ENCODE measurements around the gene TPK1.
"Not testable (repeated sequence)": the region's sequence is repeated elsewhere in the genome, so short reads cannot be mapped to it uniquely, and the experiment has no call there.

The TPK1 gene

DNA sequence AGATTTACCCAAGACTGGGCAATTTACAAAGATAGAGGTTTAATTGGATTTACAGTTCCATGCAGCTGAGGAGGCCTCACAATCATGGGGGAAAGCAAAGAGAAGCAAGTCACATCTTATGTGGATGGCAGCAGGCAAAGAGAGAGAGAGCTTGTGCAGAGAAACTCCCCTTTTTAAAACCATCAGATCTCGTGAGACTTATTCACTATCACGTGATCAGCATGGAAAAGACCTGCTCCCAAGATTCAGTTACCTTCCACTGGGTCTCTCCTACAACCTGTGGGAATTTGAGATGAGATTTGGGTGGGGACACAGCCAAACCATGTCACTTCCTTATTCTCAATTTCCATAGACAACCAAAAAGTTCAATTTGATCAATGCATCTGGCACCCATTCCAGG is 407.4 kb downstream of the TPK1 start:
- H3K36me3 Mint-ChIP-seq (ENCODE audit: low read depth), result no peaks in the 10 kb centered on the region
- no peak overlapping the region for H3K4me3 Mint-ChIP-seq
- H3K9me3 Mint-ChIP-seq, result peaks cover 33% of the 10 kb centered on the region
- no peak overlapping the region for H3K27ac Mint-ChIP-seq
- no peak for DNase-seq
- H3K27me3 Mint-ChIP-seq, result peaks cover 1% of the 10 kb centered on the region
- no peaks in the 10 kb centered on the region for H3K4me1 Mint-ChIP-seq
- ATAC-seq, result no peak

DNA sequence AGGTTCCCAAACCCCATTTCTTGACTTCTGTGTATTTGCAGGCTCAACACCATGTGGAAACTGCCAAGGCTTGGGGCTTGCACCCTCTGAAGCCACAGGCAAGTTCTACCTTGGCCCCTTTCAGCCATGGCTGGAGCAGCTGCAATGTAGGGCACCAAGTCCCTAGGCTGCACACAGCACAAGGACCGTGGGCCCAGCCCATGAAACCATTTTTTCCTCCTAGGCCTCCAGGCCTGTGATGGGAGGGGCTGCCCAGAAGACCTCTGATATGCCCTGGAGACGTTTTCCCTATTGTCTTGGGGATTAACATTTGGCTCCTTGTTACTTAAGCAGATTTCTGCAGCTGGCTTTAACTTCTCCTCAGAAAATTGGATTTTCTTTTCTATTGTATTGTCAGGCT is 408.3 kb downstream of the TPK1 start:
- not testable (repeated sequence) for H3K4me3 Mint-ChIP-seq; ATAC-seq; DNase-seq; H3K27me3 Mint-ChIP-seq; H3K36me3 Mint-ChIP-seq (ENCODE audit: low read depth); H3K4me1 Mint-ChIP-seq; H3K27ac Mint-ChIP-seq
- H3K9me3 Mint-ChIP-seq, result peaks cover 33% of the 10 kb centered on the region

DNA sequence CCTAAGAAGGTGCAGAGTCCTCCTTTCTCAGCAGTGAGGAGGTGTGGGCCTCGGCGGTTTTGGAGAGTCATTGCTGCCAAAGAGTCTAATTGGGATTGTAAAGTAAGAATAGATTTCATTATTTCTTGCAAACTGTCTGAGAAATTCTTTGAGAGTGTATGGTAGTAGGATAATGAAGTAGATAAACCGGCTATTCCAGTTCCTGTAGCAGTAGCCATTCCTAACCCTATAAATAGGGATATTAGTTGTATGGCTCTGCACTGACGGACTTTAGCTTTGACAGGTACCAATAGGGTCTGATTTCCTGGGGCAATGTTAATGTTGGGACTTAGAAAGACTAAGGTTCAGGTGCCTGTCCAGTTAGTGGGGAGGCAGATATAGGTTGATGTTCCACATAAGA is 416.9 kb downstream of the TPK1 start:
- not testable (repeated sequence) for H3K27me3 Mint-ChIP-seq; H3K9me3 Mint-ChIP-seq; ATAC-seq; H3K4me3 Mint-ChIP-seq; H3K4me1 Mint-ChIP-seq; H3K27ac Mint-ChIP-seq; H3K36me3 Mint-ChIP-seq (ENCODE audit: low read depth); DNase-seq

DNA sequence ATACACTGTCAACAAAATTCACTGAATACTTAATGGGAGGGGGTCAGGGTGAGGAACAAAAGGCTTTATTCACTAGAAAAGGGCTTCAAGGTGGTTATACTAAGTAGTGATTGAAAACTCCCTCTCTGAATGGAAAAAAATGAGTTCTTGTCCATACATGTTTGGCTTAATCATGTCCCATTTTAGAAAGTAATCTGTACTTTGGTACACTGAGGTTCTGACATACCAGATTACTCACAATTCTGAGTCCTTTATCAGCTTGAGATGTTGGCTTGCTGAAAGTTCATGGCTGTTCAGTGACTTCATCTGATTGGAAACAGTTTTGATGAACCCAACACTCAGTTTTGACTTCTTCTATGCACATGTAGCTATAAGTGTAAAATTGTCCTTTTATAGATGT is 419.5 kb downstream of the TPK1 start:
- no peaks in the 10 kb centered on the region for H3K36me3 Mint-ChIP-seq (ENCODE audit: low read depth)
- ATAC-seq, result no peak
- no peaks in the 10 kb centered on the region for H3K4me1 Mint-ChIP-seq
- no peak for DNase-seq
- no peak overlapping the region for H3K4me3 Mint-ChIP-seq
- H3K27me3 Mint-ChIP-seq, result peaks cover 4% of the 10 kb centered on the region
- peaks cover 4% of the 10 kb centered on the region for H3K9me3 Mint-ChIP-seq
- no peak overlapping the region for H3K27ac Mint-ChIP-seq

DNA sequence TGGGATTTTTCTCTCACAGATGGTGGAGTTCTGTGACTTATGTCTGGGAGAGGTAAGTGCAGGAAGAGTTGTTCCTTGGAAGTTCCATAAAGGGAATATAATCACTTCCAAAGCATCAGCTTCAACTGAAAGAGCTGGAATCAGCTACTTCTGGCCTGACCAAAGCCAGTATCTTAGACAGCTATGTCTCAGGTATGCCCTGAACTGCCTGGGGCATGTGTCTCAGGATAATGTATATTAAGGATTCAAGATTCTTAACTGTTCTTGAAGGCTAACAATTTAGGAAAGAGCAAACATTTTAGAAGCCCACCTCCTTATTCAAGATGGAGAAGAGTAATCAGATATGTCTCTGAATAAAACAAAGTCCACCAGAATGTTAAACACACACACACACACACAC is 420.0 kb downstream of the TPK1 start:
- no peak for ATAC-seq
- no peaks in the 10 kb centered on the region for H3K36me3 Mint-ChIP-seq (ENCODE audit: low read depth)
- peaks cover 4% of the 10 kb centered on the region for H3K27me3 Mint-ChIP-seq
- no peak for DNase-seq
- H3K9me3 Mint-ChIP-seq, result peaks cover 4% of the 10 kb centered on the region
- H3K27ac Mint-ChIP-seq, result no peak overlapping the region
- H3K4me3 Mint-ChIP-seq, result no peak overlapping the region
- H3K4me1 Mint-ChIP-seq, result no peaks in the 10 kb centered on the region

DNA sequence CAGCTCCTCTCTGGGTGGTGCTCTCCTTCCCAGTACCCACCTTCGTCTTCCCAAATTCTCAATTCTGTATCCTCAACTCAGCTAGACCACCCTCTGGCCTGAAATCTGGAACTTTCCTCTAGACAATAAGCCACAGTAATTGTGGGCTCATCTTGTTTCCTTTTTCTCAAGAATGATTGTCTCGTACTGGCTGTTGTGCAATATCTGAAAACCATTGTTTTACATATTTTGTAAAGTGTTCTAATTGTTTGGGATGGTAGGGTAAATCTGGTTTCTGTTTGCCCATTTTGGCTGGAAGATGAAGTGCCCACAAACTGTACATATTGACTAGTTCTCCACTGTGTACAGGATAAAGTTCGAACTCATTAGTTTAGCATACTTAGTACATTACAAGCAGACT is 421.0 kb downstream of the TPK1 start:
- peaks cover 4% of the 10 kb centered on the region for H3K9me3 Mint-ChIP-seq
- ATAC-seq, result no peak
- no peak for DNase-seq
- H3K27ac Mint-ChIP-seq, result no peak overlapping the region
- H3K4me3 Mint-ChIP-seq, result no peak overlapping the region
- no peaks in the 10 kb centered on the region for H3K4me1 Mint-ChIP-seq
- peaks cover 7% of the 10 kb centered on the region for H3K27me3 Mint-ChIP-seq
- H3K36me3 Mint-ChIP-seq (ENCODE audit: low read depth), result no peaks in the 10 kb centered on the region

DNA sequence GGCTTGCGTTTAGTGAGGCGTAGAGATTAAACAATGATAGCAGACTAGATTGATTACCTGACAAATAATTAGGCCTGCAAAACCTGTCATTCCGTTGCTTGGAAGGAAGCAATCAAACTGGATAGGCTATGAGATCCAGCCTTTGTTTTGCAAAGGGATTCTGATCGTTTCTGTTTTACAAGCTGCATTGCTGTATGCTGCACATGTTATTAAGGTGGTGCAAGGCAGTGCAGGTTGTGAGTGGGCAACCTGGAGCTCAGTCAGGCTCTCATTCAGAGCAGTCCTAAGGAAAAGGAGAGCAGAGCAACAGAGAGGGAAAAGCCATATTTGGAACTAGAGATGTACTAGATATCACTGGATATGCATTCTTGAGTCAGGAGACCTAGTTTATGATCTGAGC is 425.4 kb downstream of the TPK1 start:
- Mint-ChIP-seq H3K36me3 (ENCODE audit: low read depth) (no peaks in the 10 kb centered on the region), H3K4me1 (no peaks in the 10 kb centered on the region), H3K9me3 (no peaks in the 10 kb centered on the region), H3K4me3 (no peak overlapping the region), H3K27me3 (peaks cover 10% of the 10 kb centered on the region), H3K27ac (no peak overlapping the region)
- ATAC-seq (no peak), DNase-seq (no peak)

DNA sequence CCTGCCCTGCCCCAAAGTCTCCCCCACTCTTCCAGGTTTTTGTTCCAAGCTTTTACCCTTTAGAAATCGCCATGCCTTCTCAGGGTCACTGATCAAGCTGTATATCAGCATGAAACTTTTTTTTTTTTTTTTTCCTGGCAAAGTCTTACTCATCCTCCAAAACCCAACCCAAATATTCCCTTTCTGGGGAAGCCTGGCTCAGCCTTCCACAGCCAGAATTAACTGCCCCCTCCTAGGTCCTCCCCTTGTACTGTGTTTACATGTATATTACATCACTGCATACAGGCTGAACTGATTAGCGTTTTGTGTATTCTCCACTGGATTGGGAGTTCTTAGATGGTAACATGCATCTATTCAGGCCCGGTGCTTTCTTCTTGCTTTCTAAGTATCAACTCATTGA is 427.7 kb downstream of the TPK1 start:
- ATAC-seq, result no peak

DNA sequence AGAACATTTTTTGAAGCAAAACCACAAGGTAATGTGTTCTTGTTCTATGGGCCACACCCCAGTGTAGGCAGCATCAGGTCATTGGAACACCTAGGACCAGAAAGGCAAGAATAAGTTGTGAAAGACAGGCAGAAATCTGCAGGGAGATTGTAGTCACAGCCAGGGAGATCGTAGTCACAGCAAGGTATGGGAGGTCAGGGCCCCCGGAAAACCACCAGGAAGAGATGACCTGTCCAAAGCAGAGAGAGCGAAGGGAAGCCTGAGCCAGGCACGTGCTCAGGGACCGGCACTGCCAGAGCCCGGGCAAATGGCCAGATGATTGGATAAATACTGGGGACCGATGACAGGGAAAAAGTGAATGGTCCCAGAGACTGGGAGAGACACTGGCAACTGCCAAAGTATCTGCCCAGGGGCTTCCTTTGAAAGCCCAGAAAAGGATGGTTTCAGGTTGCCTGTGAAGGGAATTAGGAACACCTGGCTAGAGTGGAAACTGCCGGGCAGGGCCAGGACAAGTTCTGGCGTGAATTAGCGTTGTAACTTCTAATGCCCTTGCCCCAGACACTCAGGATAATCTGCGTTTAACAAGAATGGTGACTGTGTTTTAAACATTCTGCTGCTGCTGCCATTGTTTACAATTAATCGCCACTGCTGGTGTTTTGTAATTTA is 428.5 kb downstream of the TPK1 start:
- Mint-ChIP-seq H3K9me3 (no peaks in the 10 kb centered on the region), H3K27me3 (peaks cover 7% of the 10 kb centered on the region), H3K4me3 (no peak overlapping the region), H3K27ac (no peak overlapping the region), H3K4me1 (no peaks in the 10 kb centered on the region), H3K36me3 (ENCODE audit: low read depth) (no peaks in the 10 kb centered on the region)
- ATAC-seq, result no peak
- no peak for DNase-seq

More for the DNA sequence above, 427.7 kb downstream of the TPK1 start:
- no peak overlapping the region for H3K4me3 Mint-ChIP-seq
- no peaks in the 10 kb centered on the region for H3K9me3 Mint-ChIP-seq
- H3K36me3 Mint-ChIP-seq (ENCODE audit: low read depth), result no peaks in the 10 kb centered on the region
- no peak overlapping the region for H3K27ac Mint-ChIP-seq
- no peak for DNase-seq
- no peaks in the 10 kb centered on the region for H3K4me1 Mint-ChIP-seq
- H3K27me3 Mint-ChIP-seq, result peaks cover 7% of the 10 kb centered on the region

DNA sequence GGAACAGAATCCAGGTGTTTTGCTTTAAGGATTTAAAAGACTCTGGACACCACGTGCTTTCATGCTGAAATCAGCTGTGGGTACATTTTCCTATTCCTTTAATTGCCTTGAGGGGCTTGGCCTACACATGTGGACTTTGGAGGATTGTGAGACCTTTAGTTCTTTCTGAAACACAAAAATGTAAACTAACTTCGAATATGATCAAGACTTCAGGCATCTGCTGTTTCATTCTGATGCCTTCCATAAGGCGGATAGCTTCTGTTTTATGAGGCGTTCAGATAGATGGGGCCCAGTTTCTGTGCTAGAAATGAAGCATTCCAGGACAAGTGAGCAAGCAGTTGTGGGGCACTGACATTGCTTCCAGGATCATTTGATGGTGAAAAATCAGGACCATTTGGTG is 430.9 kb downstream of the TPK1 start:
- DNase-seq (no peak), ATAC-seq (no peak)
- Mint-ChIP-seq H3K4me1 (no peaks in the 10 kb centered on the region), H3K36me3 (ENCODE audit: low read depth) (no peaks in the 10 kb centered on the region), H3K4me3 (no peak overlapping the region), H3K9me3 (no peaks in the 10 kb centered on the region), H3K27ac (no peak overlapping the region), H3K27me3 (peaks cover 4% of the 10 kb centered on the region)

DNA sequence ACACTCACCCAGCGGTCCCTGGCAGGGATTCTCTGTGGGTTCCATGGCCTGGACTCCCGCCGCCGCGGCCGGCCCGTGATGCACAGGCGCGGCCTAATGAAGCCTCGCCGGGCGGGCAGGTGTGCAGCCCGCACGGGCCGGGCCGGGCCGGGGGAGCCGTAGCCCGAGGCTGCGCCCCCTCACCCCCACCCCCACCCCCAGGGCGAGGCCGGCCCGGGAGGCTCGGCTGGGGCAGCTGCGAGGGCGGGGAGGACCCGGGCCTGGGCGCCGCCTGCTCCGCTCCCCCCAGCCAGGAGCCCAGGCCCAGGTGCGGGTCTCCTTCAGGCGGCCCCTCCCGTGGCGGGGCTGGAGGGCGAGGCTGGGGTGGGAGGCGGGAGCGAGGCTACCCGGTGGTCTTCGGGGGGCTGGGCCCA is 432.2 kb downstream of the TPK1 start, which contains the start of gene NOBOX:
Gene NOBOX (minus strand): TSS at position 45 of the 413 bp plus-strand sequence.
- Mint-ChIP-seq H3K9me3 (no peaks in the 10 kb centered on the region), H3K27ac (no peak within 1 kb of the TSS), H3K36me3 (ENCODE audit: low read depth) (no peaks in the 10 kb centered on the region), H3K4me3 (no peak within 1 kb of the TSS), H3K4me1 (no peaks in the 10 kb centered on the region), H3K27me3 (peaks cover 4% of the 10 kb centered on the region)
- DNase-seq (no peak), ATAC-seq (no peak)

DNA sequence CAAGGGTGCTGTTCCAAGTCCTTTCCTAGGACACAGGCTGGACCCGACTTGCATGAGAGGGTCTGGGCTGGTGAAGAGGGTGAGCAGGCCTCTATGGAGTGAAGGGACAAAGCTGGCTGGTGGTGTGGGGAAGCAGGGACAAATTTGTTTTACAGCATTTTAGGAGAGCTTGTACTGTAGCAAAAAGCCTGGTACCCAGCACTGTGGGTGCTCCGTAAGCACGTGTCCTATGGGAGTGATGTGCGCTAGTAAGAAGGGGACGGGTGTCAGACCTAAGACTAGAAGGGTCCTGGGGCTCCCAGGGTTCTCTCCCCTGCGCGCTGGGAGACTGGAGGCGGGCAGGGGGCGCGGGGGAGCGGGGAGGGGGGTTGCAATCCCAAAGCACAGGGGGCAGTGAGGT is 432.8 kb downstream of the TPK1 start:
- H3K27me3 Mint-ChIP-seq, result peaks cover 3% of the 10 kb centered on the region

More for the DNA sequence above, 432.8 kb downstream of the TPK1 start:
- ATAC-seq (no peak), DNase-seq (no peak)
- no peaks in the 10 kb centered on the region for H3K9me3 Mint-ChIP-seq
- H3K27ac Mint-ChIP-seq, result no peak overlapping the region
- no peaks in the 10 kb centered on the region for H3K4me1 Mint-ChIP-seq
- H3K36me3 Mint-ChIP-seq (ENCODE audit: low read depth), result no peaks in the 10 kb centered on the region
- H3K4me3 Mint-ChIP-seq, result no peak overlapping the region
